Bone marrow (tissue), 2 donors: ENCODE results near the gene KLRC3.
"Not testable (repeated sequence)": the region's sequence is repeated elsewhere in the genome, so short reads cannot be mapped to it uniquely, and the experiment has no call there.

Experiments used
- DNase-seq, 2 donors: peaks; one replicate each; lab custom pipeline; 2025; lab: John Stamatoyannopoulos, UW

The KLRC3 gene

DNA sequence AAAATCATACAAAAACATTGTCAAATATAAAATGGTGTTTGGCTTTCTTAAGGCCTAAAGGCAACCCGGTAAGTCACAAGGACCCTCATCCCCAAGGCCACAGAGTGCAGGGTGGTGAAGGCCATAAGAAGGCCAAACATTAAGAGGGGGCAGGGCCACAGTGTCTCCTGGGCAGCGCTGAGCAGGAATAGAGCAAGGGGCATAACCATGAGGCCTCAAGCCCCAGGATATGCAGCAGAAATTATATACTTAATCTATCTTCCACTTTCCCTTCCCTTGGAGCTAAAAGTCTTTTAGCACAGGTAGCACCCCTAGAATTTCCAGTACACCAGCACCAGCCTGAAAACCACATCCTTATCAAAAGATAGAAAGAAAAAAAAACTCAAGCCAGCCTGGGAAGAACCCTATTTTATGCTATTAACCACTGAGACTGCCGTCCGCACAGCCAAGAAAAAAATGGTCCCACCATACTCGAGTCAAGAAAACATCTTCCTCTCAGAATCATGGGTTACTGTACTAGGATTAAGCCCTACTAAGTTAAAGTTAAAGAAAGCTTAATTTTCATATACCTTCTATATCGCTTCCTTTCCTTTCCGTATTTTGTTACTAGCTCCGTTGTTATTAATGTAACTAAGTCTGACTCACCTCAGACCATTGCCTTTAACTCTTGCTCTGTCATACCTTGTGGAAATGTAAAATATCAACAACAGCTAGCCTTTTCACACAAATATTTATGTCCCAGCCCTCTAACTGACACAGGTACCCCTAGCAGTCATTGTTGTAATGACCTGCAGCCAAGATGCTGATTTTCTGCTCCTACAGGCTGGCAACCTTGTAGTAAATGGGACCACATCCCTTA, 50.6 kb downstream of the KLRC3 start:
- no peak for DNase-seq

- no peak for DNase-seq
These were observed 51.9 kb downstream of the KLRC3 start for GRCh38 chr12:10368206-10369171.

DNA sequence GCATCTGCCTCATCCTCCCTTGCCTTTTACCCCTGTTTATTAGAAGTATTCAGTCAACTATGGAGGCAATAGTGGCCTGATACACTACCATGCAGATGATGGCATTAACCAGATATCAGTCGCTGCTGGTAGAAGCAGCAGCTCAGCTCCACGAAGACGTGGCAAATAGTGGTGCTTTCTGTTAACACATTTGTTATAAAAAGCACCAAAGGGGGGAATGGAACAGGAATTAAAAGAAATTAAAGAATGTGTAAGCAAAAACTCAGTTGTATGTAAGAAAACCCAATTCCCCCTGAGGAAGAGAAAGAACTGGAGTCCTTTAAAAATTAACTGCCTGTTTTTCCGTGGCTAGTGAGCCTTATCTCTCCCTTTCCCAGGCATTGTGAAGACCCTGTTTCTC, 52.7 kb downstream of the KLRC3 start:
- not testable (repeated sequence) for DNase-seq

GRCh38 chr12:10366875-10367274, 53.5 kb downstream of the KLRC3 start:
- DNase-seq = peak in 1 of 2 donors; percentile 50

DNA sequence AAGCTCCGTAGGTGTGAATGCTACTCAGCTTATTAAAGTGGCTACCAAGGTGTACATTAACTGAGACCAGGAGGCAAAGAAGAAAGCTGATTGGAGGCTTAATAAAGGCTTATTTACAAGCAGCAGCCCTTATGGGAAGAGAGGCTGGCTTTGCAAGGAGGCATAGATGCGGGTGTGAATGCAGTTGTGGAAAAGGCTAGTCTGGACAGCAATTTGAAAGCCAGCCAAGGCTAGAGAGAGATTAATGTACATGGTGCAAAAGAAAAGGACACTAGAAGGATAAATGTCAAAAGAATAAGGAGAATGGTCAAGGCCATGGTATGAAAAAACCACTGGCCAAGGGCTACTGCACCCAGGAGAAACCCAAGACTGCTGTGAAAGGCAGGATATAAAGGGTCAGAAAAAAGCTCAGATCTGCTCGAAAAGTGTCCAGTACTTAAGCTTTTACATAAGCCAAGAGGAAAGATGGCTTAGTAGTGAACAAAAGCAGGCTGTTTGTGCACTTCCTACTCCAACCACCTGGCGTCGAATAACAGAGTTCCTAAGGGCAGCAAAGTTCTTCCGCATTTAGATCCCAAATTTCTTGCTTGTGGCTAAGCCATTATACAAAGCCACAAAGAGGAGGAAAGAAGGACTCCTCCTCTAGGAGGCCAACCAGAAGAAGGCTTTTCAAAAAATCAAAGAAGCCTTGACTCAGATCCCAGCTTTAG, 54.5 kb downstream of the KLRC3 start:
- DNase-seq = no peak

DNA sequence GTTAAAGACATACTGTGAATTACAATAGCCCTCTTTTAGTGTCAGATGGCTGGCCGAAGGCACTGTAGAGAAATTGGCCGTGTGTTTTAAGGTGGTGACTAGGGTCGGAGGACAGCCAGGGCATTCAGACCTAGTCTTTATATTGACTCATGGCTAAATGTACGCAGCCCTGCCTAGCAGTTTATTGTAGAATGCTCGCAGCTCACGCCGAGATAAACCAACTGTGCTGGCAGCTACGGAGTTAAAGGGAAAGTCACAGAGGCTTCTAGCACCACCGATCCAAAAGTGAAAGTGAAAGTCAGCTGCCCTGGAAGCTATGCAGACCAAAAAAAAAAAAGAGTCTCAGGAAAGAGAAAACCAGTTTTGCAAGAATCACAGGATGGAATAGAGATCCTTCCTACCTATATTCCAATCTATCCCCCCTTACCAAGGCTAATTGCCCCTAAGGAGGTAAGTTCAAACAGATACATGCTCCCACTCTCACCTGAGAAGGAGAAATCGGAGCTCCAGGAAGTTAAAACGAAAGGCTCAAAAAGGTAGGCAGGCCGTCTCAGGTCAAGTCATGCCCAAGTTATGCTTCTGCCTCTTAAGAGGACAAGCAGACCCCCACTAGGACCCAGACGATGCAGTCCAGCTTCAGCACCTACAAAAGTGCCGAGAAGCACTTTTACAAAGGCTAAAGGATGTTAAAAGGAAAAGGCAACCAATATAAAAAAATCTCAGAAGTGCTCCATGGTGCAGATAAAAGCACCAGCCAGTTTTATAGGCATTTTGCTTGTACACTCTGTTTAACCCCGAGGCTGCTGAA, 55.4 kb downstream of the KLRC3 start:
- peak in 1 of 2 donors; percentile 90 for DNase-seq

- DNase-seq = peak in 1 of 2 donors; percentile 68
These were observed 56.2 kb downstream of the KLRC3 start for GRCh38 chr12:10363914-10364814.

GRCh38 chr12:10363658-10363913, 56.8 kb downstream of the KLRC3 start:
- no peak for DNase-seq

DNA sequence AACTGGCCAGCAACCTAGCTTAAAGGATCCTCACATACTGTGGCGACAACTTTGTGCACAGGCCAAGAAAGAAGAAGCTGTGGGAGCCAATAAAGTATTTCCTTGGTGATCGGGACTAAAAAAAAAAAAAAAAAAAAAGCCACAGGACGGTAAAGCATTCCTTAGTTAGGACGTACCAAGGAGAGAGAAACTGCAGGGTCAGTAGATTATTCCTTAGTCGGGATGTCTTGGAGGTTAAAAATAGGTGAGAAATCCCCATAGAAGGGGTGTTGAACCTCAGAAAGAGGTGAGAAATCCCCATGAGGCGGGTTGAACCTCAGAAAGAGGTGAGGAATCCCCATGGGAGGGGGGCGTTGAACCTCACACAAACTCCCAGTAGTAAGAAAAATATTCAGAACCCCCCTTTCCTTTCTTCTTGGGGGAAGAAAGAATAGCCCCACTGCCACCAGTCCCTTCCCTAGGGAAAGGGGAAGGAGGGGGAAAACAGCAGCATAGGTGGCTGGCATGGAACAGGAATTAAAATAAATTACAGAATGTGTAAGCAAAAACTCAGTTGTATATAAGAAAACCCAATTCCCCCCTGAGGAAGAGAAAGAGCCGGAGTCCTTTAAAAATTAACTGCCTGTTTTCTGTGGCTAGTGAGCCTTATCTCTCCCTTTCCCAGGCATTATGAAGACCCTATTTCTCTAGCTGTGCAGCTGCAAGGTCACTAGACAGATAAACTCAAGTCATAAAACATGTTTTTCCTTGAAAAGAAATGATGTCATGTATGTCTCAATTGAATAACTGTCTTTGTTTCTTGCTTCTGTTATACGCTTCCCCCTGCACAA, 57.4 kb downstream of the KLRC3 start:
- DNase-seq = no peak

DNA sequence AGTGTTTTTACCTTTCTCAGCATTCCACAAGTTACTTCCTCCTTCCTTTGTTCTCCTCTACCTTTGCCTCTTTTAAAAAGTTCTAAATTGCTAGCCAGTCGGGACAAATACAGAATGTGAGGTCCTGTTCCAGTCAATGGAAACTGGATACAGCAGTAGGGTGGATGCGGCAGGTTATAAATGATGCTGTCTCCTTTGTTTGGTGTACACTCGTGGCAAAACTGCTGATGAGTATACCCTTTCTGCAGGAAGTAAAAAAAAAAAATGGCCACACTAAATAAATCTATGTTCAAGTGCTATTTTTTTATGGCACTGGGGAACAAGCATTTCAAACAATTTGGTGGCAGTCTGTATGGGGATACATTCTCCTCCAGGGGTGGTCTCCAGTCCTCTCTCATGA, 58.1 kb downstream of the KLRC3 start:
- no peak for DNase-seq
